ENCODE data around the gene ZNF329. TPM values are rescaled to one million over a fixed set of nuclear protein-coding genes. Genes with fewer than 3 reads are reported as not detected.

Gene ZNF329
- total and polyA plus RNA-seq, 9 of the 15 experiments (the other 6 are each of a cell fraction or from before 2014, with no cell fraction given) = 0.21 to 3.6 (median 2.2) TPM

DNA sequence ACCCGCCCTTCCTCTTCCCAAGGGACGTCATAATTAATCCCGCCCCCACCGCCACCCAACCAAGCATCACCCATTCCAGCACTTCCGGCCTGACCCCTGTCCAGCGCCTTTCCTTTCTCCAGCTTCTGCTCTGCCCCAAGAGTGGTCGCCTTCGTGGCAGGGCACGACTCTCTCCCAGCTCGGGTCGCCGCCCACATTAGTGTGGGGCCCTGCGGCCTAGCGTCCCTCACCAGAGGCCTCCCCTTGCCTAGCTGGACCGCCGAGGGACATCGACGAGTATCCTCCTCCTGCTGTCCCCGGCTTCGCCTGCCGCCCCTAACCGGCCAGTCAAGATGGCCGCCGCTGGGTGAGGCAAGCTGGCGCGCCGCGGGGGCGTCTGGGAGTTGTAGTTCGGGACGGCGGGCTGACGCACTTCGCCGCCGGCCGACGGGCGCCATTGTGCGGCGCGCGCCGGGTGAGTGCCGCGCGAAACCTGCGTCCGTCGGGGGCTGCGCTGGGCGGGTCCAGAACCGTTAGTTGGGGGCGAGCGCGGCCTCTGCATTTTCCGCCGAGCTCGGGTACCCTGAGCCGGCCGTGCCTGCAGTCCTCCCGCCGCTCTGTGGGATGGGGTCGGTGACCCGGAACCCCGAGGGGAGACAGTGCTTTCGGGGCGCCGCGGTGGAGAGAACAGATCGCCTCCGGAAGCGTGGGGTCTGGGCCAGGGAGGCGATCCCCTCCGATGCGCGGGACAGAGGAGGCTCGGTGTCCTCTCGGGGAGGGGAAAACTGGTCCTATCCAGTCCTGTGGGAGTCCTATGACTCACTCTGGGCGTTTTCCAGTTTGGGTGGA lies 32.6 kb upstream of the ZNF329 start, which contains the start of gene ZNF274:
TSS of gene ZNF274 (plus strand) at position 73 of the 828 bp plus-strand sequence. CDS start 905 bp downstream, outside the sequence.
- intact Hi-C loops (cut with micrococcal nuclease) (loop anchor here (1.0 to 5.0 kb wide), 6 partner anchors 95 to 329 kb away; partner anchors contain the start of genes RPS5, SLC27A5, ZNF446 and ZNF8), in situ Hi-C loops (cut with MboI) (no loop called here)
- ChIA-PET CTCF (ENCODE audit: low intra/inter-chr PET ratio) (interaction anchor here (0.6 to 1.7 kb wide), 3 partner anchors 114 to 336 kb away, joined by 4 to 8 read pairs (median 4); partner anchors contain the start of gene ZBTB45), POLR2A (interaction anchor here (0.5 to 1.9 kb wide), 23 partner anchors 9 to 399 kb away, joined by 3 to 9 read pairs (median 4); partner anchors contain the start of genes CHMP2A, ZBTB45 and ZNF584)
- under 1% methylated on average over 68 of the region's 80 CpGs for WGBS (ENCODE audit: insufficient coverage, low coverage, missing lambda C conversion rate)
- ATAC-seq = peak; percentile 93
- Histone ChIP-seq H3K4me2 (ENCODE audit: insufficient read depth, low read length) (peak within 1 kb of the TSS; percentile 99), H3K27me3 (ENCODE audit: control insufficient read depth in 2 of 2, insufficient read depth in 2 of 2, low read length in 2 of 2) (no peaks in the 10 kb centered on the region), H4K20me1 (replicated peaks; ENCODE audit: control insufficient read depth, insufficient read depth, low read length) (no peaks in the 10 kb centered on the region), H3K9me1 (ENCODE audit: control insufficient read depth, insufficient read depth, low read length) (no peaks in the 10 kb centered on the region), H3K4me3 (peak within 1 kb of the TSS; percentile 74), H3K4me1 (replicated peaks in 1 of 2; ENCODE audit: control insufficient read depth in 2 of 2, insufficient read depth in 2 of 2, low read length in 2 of 2) (peaks cover 6 to 14% of the 10 kb centered on the region in 2 experiments; a peak in 4 of 5 replicates), H3K9me3 (replicated peaks; ENCODE audit: control insufficient read depth, insufficient read depth, low read depth, low read length) (peaks cover 40% of the 10 kb centered on the region), H2AFZ (ENCODE audit: low read depth, low read length) (peak within 1 kb of the TSS; percentile 100), H3K79me2 (ENCODE audit: control insufficient read depth, insufficient read depth, low read length) (peaks cover 25% of the 10 kb centered on the region), H3K36me3 (ENCODE audit: control insufficient read depth, insufficient read depth, low read length) (peaks cover 32% of the 10 kb centered on the region), H3K9ac (ENCODE audit: insufficient read depth in 1 of 2, low read depth in 2 of 2, low read length in 2 of 2) (peak within 1 kb of the TSS; percentile 95 to 97), H3K27ac (ENCODE audit: extremely low read depth, low read depth, low read length) (peak within 1 kb of the TSS; percentile 100)
- peak; percentile 94 for FAIRE-seq
- BruUV-seq (replicated peaks) = no TSS peak
- DNase-seq (ENCODE audit: extremely low read depth in 1 of 4, low spot score in 3 of 4) = peak; percentile 84 to 96 (median 90)
- TF ChIP-seq DDX20 (tag; IDR thresholded peaks at IDR 0.05; ENCODE audit: low read depth) (no peak), RBM15 (IDR thresholded peaks at IDR 0.05; ENCODE audit: insufficient read depth, low read length) (no peak), IFI16 (CRISPR knock-in tag; IDR thresholded peaks at IDR 0.05) (no peak), KAT8 (IDR thresholded peaks at IDR 0.05; ENCODE audit: low read depth) (no peak), CSDE1 (IDR thresholded peaks at IDR 0.05) (no peak; a peak in 1 of 4 replicates), ATF7 (IDR thresholded peaks at IDR 0.05) (peak; percentile 92), HOXB6 (CRISPR knock-in tag; IDR thresholded peaks at IDR 0.05; ENCODE audit: borderline replicate concordance) (peak; percentile 63; the same call in 1 of the 2 replicates), ZNF431 (CRISPR knock-in tag; IDR thresholded peaks at IDR 0.05) (no peak; the same call in 1 of the 2 replicates), EZH2 (IDR thresholded peaks at IDR 0.05; ENCODE audit: borderline replicate concordance, low read depth, low read length) (no peak), GTF2B (IDR thresholded peaks at IDR 0.05; ENCODE audit: extremely low read depth, insufficient read length) (no peak), NR4A1 (CRISPR knock-in tag; IDR thresholded peaks at IDR 0.05) (no peak), NR4A1 (tag; IDR thresholded peaks at IDR 0.05) (0 out of 2 replicates have a peak, but pooled peaks have one; percentile 29), PHTF2 (CRISPR knock-in tag; IDR thresholded peaks at IDR 0.05) (no peak), BACH1 (tag; IDR thresholded peaks at IDR 0.05) (no peak), C11orf30 (IDR thresholded peaks at IDR 0.05; ENCODE audit: low read depth) (no peak), ZNF699 (CRISPR knock-in tag; IDR thresholded peaks at IDR 0.05; ENCODE audit: insufficient replicate concordance) (no peak), ZNF175 (CRISPR knock-in tag; IDR thresholded peaks at IDR 0.05; ENCODE audit: low read depth) (peak; percentile 8; the same call in 1 of the 2 replicates)
- TF ChIP-seq, protein P1, sequence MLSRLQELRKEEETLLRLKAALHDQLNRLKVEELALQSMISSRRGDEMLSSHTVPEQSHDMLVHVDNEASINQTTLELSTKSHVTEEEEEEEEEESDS (CRISPR knock-in tag; IDR thresholded peaks at IDR 0.05) = no peak

All from K562 (cell line).